ENCODE results near the gene CDKAL1. TPM values are rescaled to one million over a fixed set of nuclear protein-coding genes. Genes with fewer than 3 reads are reported as not detected.

The CDKAL1 gene
- total and polyA plus RNA-seq, 8 donors, result 13.6 to 20.7 (median 17.5) TPM

DNA sequence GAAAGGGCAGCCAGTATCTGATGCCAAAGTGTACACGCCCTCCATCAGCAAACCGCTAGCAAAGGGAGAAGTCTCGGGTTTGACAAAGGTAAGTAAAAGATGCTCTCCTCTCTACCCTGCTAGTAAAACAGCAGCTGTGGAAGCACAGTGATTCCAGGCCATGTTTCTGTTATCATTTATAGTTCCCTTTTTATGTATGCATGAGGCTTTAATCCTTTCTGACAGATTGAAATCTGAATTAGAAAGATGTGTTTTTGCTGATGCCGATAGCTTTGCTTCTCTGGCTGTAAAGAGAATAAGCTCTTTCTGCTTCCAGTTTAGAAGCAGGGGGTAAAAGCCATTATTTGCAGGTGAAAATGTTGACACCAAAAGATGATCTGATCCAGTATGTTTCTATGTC, 666.9 kb downstream of the CDKAL1 start:
- Histone ChIP-seq H3K9me3 (no peaks in the 10 kb centered on the region), H3K27ac (no peak overlapping the region), H3K27me3 (no peaks in the 10 kb centered on the region), H3K36me3 (no peaks in the 10 kb centered on the region), H3K4me3 (no peak overlapping the region), H3K4me1 (peaks cover 0 to 3% of the 10 kb centered on the region in 2 donors)
- DNase-seq (no peak), ATAC-seq (no peak)
- intact Hi-C loops (cut with DNase I), result no loop called here
- TF ChIP-seq, protein P1, sequence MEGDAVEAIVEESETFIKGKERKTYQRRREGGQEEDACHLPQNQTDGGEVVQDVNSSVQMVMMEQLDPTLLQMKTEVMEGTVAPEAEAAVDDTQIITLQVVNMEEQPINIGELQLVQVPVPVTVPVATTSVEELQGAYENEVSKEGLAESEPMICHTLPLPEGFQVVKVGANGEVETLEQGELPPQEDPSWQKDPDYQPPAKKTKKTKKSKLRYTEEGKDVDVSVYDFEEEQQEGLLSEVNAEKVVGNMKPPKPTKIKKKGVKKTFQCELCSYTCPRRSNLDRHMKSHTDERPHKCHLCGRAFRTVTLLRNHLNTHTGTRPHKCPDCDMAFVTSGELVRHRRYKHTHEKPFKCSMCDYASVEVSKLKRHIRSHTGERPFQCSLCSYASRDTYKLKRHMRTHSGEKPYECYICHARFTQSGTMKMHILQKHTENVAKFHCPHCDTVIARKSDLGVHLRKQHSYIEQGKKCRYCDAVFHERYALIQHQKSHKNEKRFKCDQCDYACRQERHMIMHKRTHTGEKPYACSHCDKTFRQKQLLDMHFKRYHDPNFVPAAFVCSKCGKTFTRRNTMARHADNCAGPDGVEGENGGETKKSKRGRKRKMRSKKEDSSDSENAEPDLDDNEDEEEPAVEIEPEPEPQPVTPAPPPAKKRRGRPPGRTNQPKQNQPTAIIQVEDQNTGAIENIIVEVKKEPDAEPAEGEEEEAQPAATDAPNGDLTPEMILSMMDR (IDR thresholded peaks at IDR 0.05), result no peak

DNA sequence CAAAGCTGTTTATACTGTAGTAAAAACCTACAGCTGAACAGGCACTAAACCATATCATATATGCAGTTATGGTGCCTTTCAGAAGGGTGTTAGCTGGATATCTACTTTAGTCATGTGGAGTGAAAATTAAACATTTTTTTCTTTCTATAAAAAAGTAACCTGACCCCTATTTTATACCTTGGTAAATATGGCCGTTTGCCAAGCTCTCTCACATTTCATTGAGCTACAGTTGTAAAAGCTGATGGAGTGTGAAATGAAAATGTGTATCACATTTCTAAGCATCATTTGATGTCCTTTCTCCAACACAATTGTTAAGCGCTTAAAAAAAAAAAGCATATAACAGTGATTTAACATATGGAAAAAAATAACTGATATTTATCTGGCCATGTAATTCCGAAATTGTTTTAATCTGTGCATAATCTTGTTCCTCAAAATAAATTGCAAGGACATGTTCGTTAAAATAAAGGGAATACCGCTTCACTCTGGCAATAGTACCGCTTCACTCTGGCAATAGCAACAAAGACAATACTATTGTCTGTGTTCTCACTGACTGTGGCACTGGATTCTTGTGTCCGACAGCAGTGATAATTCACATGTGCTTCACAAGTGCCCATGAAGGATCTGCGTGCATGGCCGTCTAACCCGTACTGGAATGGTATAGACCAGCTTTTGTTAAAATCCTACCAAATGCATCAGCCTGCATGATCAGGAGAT, 667.5 kb downstream of the CDKAL1 start:
- TF ChIP-seq, protein P1 (IDR thresholded peaks at IDR 0.05), result no peak
- H3K36me3 ChIP-seq, result no peaks in the 10 kb centered on the region
- peak in 1 of 4 donors; percentile 31 for DNase-seq
- H3K9me3 ChIP-seq, result no peaks in the 10 kb centered on the region
- no peaks in the 10 kb centered on the region for H3K27me3 ChIP-seq
- intact Hi-C loops (cut with DNase I), result no loop called here
- H3K4me3 ChIP-seq, result no peak overlapping the region
- H3K27ac ChIP-seq, result no peak overlapping the region
- no peak for ATAC-seq
- peaks cover 0 to 3% of the 10 kb centered on the region in 2 donors for H3K4me1 ChIP-seq

DNA sequence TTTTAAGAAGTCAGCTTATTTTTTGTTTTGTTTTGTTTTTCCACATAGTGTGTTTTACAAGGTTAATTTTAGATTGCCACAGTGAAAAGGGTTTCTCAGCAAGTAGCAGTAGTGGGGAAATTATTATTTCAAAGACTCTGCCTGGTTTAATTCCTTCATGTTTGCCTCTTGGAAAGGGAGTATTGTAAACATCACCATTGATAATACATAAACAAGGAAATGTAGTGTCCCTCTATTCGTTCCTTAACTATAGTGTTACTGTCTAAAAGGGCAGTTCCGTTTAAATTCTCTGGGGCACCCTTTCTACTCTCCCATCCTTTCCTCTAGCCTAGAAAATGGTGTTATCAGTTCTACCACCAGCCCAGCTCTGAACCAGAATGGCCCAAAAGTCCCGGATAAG, 668.3 kb downstream of the CDKAL1 start:
- H3K27me3 ChIP-seq, result no peaks in the 10 kb centered on the region
- DNase-seq, result no peak
- H3K4me3 ChIP-seq, result no peak overlapping the region
- H3K36me3 ChIP-seq, result no peaks in the 10 kb centered on the region
- ATAC-seq, result no peak
- H3K4me1 ChIP-seq, result peaks cover 0 to 3% of the 10 kb centered on the region in 2 donors
- TF ChIP-seq, protein P1 (IDR thresholded peaks at IDR 0.05), result no peak
- no peaks in the 10 kb centered on the region for H3K9me3 ChIP-seq
- intact Hi-C loops (cut with DNase I), result no loop called here
- no peak overlapping the region for H3K27ac ChIP-seq

DNA sequence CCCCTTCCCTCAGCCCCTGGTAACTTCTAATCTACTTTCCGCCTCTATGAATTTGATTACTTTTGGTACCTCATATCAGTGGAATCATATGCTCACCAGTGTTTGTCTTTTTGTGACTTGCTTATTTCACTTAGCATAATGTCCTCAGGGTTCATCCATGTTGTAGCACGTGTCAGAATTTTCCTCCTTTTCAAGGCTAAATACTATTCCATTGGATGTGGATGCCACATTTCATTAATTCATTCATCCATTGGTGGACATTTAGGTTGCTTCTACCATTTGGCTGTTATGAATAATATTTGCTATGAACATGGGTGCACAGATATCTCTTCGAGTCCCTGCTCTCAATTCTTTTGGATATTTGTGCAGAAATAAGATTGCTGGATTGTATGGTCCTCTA, 670.7 kb downstream of the CDKAL1 start:
- TF ChIP-seq, protein P1 (IDR thresholded peaks at IDR 0.05), result no peak
- no peak for DNase-seq
- no peak overlapping the region for H3K4me3 ChIP-seq
- no peaks in the 10 kb centered on the region for H3K9me3 ChIP-seq
- no peak for ATAC-seq
- no peak overlapping the region for H3K27ac ChIP-seq
- peaks cover 0 to 3% of the 10 kb centered on the region in 2 donors for H3K4me1 ChIP-seq
- intact Hi-C loops (cut with DNase I), result no loop called here
- no peaks in the 10 kb centered on the region for H3K27me3 ChIP-seq
- no peaks in the 10 kb centered on the region for H3K36me3 ChIP-seq

DNA sequence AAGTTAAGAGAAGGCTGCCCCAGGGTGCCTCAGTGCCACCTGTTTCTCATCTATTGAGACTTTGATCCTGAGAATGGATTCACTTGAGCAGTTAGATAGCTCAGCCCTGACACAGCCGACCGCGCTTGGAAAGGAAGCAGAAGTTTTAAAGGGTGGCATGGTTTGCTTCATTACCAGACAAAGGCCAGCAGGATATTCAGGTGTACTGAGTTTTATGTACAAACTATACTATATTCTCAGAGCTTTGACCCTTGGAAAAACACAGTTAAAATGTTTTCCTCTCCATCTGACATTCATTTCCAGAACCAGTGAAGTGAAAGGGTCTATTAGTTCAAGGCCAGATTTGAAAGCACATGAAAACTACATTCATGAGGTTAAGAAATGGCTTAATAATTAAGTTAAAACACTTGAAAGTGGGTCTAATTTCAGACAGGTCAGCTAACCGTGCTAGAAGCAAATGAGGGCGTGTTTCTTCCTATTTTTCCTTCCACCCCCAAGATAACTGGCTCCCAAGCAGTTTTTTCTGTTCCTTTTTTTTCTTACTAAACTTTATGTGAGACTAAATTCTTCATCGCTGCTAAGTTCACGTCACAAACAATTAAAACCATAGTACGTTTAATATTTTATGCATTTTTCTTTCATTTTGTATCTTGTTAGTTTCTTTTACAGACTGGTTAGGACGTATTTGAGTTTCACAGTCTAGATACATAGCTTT, 674.0 kb downstream of the CDKAL1 start:
- Histone ChIP-seq H3K27me3 (no peaks in the 10 kb centered on the region), H3K4me3 (no peak overlapping the region), H3K36me3 (no peaks in the 10 kb centered on the region), H3K4me1 (no peaks in the 10 kb centered on the region), H3K27ac (no peak overlapping the region), H3K9me3 (peaks cover 0 to 3% of the 10 kb centered on the region in 2 donors)
- no peak for DNase-seq
- intact Hi-C loops (cut with DNase I), result no loop called here
- no peak for ATAC-seq
- TF ChIP-seq, protein P1 (IDR thresholded peaks at IDR 0.05), result no peak
